ENCODE data around the gene MYO10. TPM values are rescaled to one million over a fixed set of nuclear protein-coding genes. Genes with fewer than 3 reads are reported as not detected.

Gene MYO10
- total RNA-seq, 1 donor from 2014 or later, result 7.1 TPM

- DNase-seq (ENCODE audit: low spot score) (no peak), ATAC-seq (no peak)
These were observed 251.0 kb downstream of the MYO10 start for GRCh38 chr5:16685069-16685468.

- DNase-seq (ENCODE audit: low spot score) (no peak), ATAC-seq (no peak)
These were observed 254.2 kb downstream of the MYO10 start for GRCh38 chr5:16681876-16682275.

- ATAC-seq (no peak), DNase-seq (ENCODE audit: low spot score) (no peak)
These were observed 256.2 kb downstream of the MYO10 start for GRCh38 chr5:16679863-16680262.

- ATAC-seq, result no peak
- no peak for DNase-seq (ENCODE audit: low spot score)
These were observed 256.9 kb downstream of the MYO10 start for GRCh38 chr5:16679190-16679589.

- ATAC-seq, result no peak
- no peak for DNase-seq (ENCODE audit: low spot score)
These were observed 260.3 kb downstream of the MYO10 start for GRCh38 chr5:16675806-16676205.

- DNase-seq (ENCODE audit: low spot score) (peak; percentile 53), ATAC-seq (peak; percentile 84)
These were observed 261.3 kb downstream of the MYO10 start for GRCh38 chr5:16674750-16675149.

GRCh38 chr5:16673241-16674201, 262.6 kb downstream of the MYO10 start:
- no peak for DNase-seq (ENCODE audit: low spot score)
- ATAC-seq, result no peak

GRCh38 chr5:16671208-16671607, 264.9 kb downstream of the MYO10 start:
- no peak for DNase-seq (ENCODE audit: low spot score)
- ATAC-seq, result no peak

GRCh38 chr5:16669776-16670175, 266.3 kb downstream of the MYO10 start:
- DNase-seq (ENCODE audit: low spot score) (no peak), ATAC-seq (no peak)

GRCh38 chr5:16668631-16669030, 267.5 kb downstream of the MYO10 start:
- no peak for ATAC-seq
- DNase-seq (ENCODE audit: low spot score), result no peak

- DNase-seq (ENCODE audit: low spot score) (no peak), ATAC-seq (no peak)
These were observed 267.9 kb downstream of the MYO10 start for GRCh38 chr5:16668194-16668593.

- ATAC-seq, result peak; percentile 95
These were observed 269.1 kb downstream of the MYO10 start for GRCh38 chr5:16666883-16667398.

GRCh38 chr5:16666130-16666882, 269.8 kb downstream of the MYO10 start:
- DNase-seq (ENCODE audit: low spot score), result peak; percentile 60
- peak; percentile 83 for ATAC-seq

More at GRCh38 chr5:16666883-16667398, 269.1 kb downstream of the MYO10 start:
- peak; percentile 74 for DNase-seq (ENCODE audit: low spot score)

GRCh38 chr5:16665601-16666000, 270.5 kb downstream of the MYO10 start:
- ATAC-seq (no peak), DNase-seq (ENCODE audit: low spot score) (no peak)

- DNase-seq (ENCODE audit: low spot score), result no peak
- no peak for ATAC-seq
These were observed 271.7 kb downstream of the MYO10 start for GRCh38 chr5:16664368-16664767.

GRCh38 chr5:16663840-16664239, 272.2 kb downstream of the MYO10 start:
- DNase-seq (ENCODE audit: low spot score) (no peak), ATAC-seq (no peak)

GRCh38 chr5:16661713-16662112, 274.4 kb downstream of the MYO10 start:
- ATAC-seq (no peak), DNase-seq (ENCODE audit: low spot score) (no peak)

- no peak for DNase-seq (ENCODE audit: low spot score)
- ATAC-seq, result no peak
These were observed 275.1 kb downstream of the MYO10 start for GRCh38 chr5:16660982-16661381.

- DNase-seq (ENCODE audit: low spot score), result no peak
- ATAC-seq, result no peak
These were observed 276.6 kb downstream of the MYO10 start for GRCh38 chr5:16659536-16659935.

- ATAC-seq, result no peak
- no peak for DNase-seq (ENCODE audit: low spot score)
These were observed 279.4 kb downstream of the MYO10 start for GRCh38 chr5:16656561-16657191.
